Retinal pigment epithelial cell (primary cell): ENCODE data around the gene PFAS.

ENCODE experiments used
- DNase-seq: peaks from one replicate; pipeline ENCODE4 v3.0.0-alpha.2; 2010; ENCODE audit warnings: low read depth
- H3K4me3 ChIP-seq: 2 replicates; pipeline ENCODE4 v1.5.1; 2011; ENCODE audit warnings: mild to moderate bottlenecking, low read length, control low read depth, moderate library complexity
- CTCF ChIP-seq: conservative IDR thresholded peaks from 2 replicates; pipeline ENCODE4 v1.5.1; 2011; ENCODE audit warnings: low read depth, low read length, control low read depth, inconsistent platforms

PFAS gene

GRCh38 chr17:8225813-8226535, 23.1 kb upstream of the PFAS start:
- TF ChIP-seq CTCF: no peak
- no peak for DNase-seq
- H3K4me3 ChIP-seq: peak overlapping the region; percentile 53

DNA sequence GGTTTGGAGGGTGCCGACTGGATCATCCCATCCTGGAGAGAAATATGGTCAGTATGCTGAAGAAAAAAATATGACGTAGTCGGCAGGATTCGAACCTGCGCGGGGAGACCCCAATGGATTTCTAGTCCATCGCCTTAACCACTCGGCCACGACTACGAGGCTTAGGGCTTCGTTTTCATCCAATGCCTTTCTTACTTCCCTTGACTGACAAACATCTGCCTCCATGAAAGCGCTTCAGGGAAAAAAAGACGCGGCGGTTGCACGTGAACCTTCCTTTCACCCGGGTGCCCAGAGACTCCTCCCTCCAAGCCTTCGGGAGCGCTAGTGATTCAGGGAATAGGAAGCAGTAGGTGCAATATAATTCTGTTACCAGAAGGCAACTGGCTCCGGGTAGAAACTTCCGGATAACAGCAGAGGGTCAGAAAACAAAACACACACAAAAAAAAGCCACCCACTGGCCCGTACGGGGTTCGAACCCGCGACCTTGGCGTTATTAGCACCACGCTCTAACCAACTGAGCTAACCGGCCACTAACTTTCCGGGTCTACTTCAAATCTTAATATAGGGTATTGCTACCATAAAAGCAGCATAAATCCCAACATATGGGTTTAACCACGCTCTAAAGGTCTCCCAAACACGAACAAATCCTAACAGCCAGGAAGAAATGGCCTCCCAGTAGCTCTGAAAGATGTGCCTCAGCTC, 22.4 kb upstream of the PFAS start:
- peak; percentile 75 for DNase-seq
- peak overlapping the region; percentile 53 for H3K4me3 ChIP-seq
- TF ChIP-seq CTCF: no peak

DNA sequence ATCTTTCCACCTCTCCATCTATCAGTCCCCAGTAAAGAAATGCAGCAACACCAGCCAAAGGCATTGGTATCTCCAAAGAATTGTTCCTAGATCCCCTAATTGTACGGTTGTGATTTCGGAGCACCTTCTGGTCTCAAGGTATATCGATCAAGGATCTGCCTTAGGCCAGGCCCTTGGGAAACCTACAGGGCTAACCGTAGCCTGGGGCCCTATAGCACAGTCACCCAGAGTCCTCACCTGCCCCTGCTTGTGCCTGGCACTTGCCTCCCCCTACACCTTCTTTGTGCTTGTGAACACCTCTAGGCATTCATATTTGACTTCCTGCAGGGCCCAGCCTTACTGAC, 21.9 kb upstream of the PFAS start:
- TF ChIP-seq CTCF: no peak
- DNase-seq: no peak
- H3K4me3 ChIP-seq: peak overlapping the region; percentile 53

- no peak overlapping the region for H3K4me3 ChIP-seq
- TF ChIP-seq CTCF: no peak
Observed at GRCh38 chr17:8231701-8232100, 17.4 kb upstream of the PFAS start.

GRCh38 chr17:8234361-8235270, 14.5 kb upstream of the PFAS start:
- no peak for TF ChIP-seq CTCF
- DNase-seq: no peak
- H3K4me3 ChIP-seq: no peak overlapping the region

More at GRCh38 chr17:8231701-8232100, 17.4 kb upstream of the PFAS start:
- DNase-seq: no peak

DNA sequence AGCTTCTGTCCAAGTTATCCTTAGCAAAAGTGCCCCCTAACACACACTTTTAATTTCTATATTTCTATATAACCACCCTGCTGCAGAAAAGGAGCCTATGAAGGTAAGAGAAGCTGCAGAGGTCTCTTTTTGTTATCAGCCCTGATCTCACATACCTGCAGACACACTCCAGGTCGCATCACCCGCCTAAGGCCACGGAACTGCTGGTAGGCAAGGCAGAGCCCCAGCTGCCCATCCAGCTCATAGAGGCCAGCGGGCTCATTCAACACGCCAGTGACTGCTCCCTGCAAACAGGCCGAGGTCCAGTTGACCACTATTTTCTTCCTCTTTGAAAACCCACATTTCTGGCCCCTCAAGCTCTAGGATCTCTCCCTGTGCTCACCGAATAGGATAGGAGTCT, 13.4 kb upstream of the PFAS start:
- DNase-seq: no peak
- no peak for TF ChIP-seq CTCF
- H3K4me3 ChIP-seq: no peak overlapping the region
